HG03060 (cell line): ENCODE data around the gene PPP1R12A.
"Not testable (repeated sequence)": the region's sequence is repeated elsewhere in the genome, so short reads cannot be mapped to it uniquely, and the experiment has no call there.

Experiments
- ATAC-seq: cut with Tn5 transposase; IDR thresholded peaks from one replicate; pipeline ENCODE4 v1.9.1; 2021; ENCODE audit warnings: low read depth, moderate number of reproducible peaks; ENCODE audit not compliant: unreplicated experiment

The PPP1R12A gene

DNA sequence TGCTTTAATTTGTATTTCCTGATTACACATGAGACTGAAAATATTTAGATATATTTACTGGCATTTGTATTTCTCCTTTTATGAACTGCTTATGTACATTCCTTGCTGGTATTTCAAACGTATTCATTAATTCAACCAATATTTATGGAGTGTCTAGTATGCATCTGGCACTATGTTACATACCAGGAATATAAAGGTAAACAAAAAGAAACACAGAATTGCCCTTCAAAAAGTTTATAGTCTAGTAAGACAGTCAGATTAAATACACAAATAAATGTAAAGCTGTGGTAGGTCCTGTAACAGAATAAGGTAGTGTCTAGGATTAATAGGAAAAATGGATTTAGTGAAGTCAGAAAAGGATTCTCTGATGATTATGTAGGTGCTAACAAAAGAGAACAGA, 87.5 kb downstream of the PPP1R12A start:
- ATAC-seq: no peak

GRCh38 chr12:79844693-79845092, 90.2 kb downstream of the PPP1R12A start:
- no peak for ATAC-seq

- ATAC-seq: no peak
These were observed 90.9 kb downstream of the PPP1R12A start for GRCh38 chr12:79843978-79844377.

GRCh38 chr12:79842630-79843029, 92.3 kb downstream of the PPP1R12A start:
- no peak for ATAC-seq

DNA sequence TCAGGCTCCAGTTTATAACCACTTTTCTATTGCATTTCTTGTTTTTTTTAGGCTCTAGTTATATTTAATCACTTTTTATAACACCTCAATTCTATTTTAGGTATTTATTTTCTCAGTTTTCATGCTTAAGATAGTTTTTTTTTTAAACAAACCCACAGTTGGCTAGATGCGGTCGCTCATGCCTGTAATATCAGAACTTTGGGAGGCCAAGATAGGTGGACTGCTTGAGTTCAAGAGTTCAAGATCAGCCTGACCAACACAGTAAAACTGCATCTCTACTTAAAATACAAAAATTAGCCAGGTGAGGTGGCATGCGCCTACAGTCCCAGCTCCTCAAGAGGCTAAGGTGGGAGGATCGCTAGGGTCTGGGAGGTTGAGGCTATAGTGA, 93.0 kb downstream of the PPP1R12A start:
- no peak for ATAC-seq

- ATAC-seq: no peak
These were observed 93.5 kb downstream of the PPP1R12A start for GRCh38 chr12:79841248-79841877.

- no peak for ATAC-seq
These were observed 96.5 kb downstream of the PPP1R12A start for GRCh38 chr12:79838359-79838758.

DNA sequence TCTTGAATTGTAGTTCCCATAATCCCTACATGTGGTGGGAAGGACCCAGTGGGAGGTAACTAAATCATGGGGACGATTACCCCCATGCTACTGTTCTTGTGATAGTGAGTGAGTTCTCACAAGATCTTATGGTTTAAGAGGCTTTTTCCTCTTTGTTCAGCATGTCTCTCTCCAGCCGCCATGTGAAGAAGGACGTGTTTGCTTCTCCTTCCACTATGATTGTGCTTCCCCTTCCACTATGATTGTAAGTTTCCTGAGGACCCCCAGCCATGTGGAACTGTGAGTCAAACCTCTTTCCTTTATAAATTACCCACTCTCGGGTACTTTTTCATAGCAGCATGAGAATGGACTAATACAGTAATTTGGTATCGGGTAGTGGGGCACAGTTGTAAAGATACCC, 97.3 kb downstream of the PPP1R12A start:
- no peak for ATAC-seq

- ATAC-seq: no peak
These were observed 99.5 kb downstream of the PPP1R12A start for GRCh38 chr12:79835377-79835843.

DNA sequence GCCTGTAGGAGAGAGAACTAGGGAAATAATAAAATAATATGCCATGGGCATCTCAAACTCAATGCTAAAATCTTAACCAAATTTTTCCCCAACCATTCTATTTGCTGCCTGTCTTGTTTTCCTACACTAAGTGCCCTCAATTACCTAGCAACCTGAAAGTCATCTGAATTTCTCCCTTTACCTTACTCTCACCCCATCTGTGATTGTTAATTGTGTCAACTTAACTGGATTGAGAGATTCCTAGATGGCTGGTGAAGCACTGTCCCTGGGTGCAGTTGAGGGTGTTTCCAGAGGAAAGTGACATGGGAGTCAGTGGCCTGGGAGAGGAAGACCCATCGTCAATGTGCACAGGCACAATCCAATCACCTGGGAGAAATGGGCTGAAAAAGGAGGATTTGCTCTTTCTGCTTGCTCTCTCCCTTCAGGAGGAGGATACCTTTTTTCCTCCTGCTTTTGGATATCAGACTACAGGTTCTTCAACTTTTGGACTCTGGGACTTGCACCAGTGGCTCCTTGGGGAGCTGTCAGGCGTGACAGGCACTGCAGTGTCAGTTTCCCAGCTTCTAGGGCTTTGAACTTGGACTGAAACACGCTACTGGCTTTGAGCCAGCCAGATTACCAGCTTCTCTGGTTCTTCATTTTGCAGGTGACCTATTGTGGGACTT, 100.1 kb downstream of the PPP1R12A start:
- ATAC-seq: no peak

GRCh38 chr12:79830440-79830839, 104.5 kb downstream of the PPP1R12A start:
- no peak for ATAC-seq

- no peak for ATAC-seq
These were observed 106.0 kb downstream of the PPP1R12A start for GRCh38 chr12:79828924-79829323.

- ATAC-seq: no peak
These were observed 107.4 kb downstream of the PPP1R12A start for GRCh38 chr12:79827484-79827883.

DNA sequence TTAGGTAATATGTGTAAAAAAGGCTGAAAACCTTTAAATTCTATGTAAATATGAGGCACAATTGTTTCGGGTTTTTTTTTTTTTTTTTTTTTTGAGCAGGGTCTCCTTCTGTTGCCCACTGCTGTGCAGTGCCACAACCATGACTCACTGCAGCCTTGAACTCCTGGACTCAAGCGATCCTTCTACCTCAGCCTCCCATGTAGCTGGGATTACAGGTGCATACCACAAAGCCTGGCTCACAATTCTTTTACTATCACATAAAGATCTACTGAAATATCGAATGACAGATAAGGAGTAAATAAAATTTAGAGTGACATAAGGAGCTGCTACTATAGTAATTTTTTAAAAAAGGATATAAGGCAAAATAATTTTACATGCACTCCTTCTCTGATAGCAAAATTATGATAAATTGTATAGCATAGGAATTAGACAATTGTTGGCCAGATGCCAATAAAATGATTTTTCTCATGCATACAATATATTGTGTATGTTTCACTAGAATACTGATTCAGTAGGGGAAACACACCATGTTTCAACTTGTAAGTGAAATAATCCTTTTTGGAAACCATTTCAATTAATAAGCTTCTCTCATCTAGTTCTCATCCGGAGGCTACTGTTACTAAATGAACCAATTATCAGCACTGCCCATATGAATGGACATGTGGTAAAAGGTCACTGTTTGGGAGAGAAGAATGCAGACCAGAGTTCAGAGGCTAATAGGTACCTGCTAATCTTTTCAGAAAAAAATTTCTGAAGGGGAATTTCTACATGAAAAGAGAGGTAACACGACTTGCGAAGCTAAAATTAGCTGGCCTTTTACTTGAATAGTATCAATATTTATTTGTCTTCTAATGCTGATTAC, 108.4 kb downstream of the PPP1R12A start:
- no peak for ATAC-seq

DNA sequence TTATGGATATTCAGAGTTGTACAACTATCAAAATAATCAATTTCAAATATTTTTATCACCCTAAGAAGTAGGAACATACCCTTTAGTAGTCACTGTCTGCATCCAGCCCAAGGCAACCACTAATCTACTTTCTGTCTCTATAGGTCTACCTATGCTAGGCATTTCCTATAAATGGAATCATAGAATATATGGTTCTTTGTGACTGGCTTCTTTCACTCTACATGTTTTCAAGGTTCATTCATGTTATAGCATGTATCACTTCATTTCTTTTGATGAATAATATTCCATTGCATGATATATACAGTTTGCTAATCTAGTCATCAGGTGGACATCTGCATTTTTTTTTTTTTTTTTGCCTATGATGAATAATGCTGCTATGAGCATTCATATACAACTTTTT, 112.4 kb downstream of the PPP1R12A start:
- no peak for ATAC-seq

DNA sequence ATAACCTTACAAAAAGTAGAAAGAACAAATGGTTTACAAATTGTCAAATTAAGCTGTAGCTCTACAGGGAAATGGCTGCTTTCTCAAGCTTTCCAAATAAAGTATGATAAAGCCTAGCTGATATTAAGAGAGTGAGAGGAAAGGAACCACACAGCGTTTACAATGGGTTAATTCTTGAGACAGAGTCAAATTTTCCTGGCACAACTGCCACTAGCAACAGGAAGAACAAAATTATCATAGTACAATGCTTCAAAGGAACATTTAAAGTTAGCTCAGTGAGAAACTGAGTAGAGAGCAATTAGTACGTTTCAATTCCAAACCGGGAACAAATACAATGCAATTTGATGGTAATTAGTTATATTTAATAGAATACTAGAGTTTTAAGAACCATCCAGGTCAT, 116.0 kb downstream of the PPP1R12A start:
- ATAC-seq: no peak

GRCh38 chr12:79784366-79785065, 150.4 kb downstream of the PPP1R12A start:
- ATAC-seq: not testable (repeated sequence)

DNA sequence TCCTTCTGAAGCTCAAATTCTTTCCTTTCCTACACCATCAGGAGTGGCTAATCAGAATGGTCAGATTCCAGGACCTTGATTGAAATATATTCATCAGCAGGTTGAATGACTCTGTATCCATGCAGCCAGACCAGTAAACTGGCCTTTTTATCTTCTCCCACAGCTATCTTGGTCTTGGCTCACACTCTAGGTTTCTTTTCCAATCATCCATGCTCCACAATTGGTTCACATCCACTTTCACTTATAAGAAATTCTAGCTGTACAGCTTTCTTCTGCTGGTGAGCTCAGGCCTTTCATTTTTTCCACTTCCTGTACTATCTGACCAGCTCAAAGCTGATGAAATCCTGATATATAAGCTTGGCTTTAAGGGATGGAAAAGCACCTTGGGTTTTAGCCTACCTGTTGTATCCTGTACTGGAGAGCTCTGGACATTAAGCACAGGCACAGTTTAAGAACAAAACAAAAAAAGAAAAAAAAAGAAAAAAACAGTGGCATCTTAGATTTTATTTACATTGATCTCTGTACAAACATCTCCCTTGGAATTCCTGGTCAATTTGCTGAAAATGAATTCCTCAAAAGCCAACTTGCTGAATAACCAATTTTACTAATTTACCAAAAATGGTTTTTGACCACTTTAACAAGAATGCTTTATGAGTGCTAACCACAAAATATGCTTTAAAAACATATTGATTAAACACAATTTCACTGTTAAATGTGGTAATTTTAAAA, 152.6 kb downstream of the PPP1R12A start:
- no peak for ATAC-seq

GRCh38 chr12:79778802-79779448, 156.0 kb downstream of the PPP1R12A start:
- no peak for ATAC-seq

DNA sequence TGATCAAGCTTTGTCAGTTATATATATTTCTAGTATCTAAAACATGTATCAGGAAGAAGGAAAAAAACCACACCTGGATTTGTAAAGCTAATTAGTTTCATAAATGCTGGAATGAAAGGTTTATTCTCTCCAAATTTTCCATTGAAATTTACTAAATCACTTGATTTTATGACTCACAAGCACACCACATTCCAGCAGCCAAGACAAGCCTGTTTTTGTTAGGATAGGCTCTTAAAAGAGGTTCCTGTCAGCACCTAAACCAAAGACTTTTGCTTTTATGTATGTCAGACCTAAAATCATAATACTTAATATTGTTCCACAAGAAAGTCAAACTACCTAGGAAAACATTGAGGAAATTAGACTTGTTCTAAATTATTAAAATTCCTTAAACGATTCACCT, 158.8 kb downstream of the PPP1R12A start:
- no peak for ATAC-seq
